Glutamatergic neuron (in vitro differentiated cells): ENCODE measurements around the gene TMEM186. TPM values are rescaled to one million over a fixed set of nuclear protein-coding genes. Genes with fewer than 3 reads are reported as not detected.

Source experiments
- DNase-seq: peaks from one replicate; pipeline ENCODE4 v3.0.0; 2022
- H3K27ac Mint-ChIP-seq: one replicate; pipeline ENCODE4 v1.8.0; 2020; ENCODE audit warnings: mild to moderate bottlenecking, mixed read lengths, inconsistent platforms; ENCODE audit not compliant: unreplicated experiment
- H3K27me3 Mint-ChIP-seq: one replicate; pipeline ENCODE4 v1.8.0; 2020; ENCODE audit warnings: mild to moderate bottlenecking, moderate library complexity, mixed read lengths, inconsistent platforms; ENCODE audit not compliant: unreplicated experiment
- H3K36me3 Mint-ChIP-seq: one replicate; pipeline ENCODE4 v1.8.0; 2020; ENCODE audit warnings: mild to moderate bottlenecking, mixed read lengths, inconsistent platforms; ENCODE audit not compliant: unreplicated experiment
- H3K4me1 Mint-ChIP-seq: one replicate; pipeline ENCODE4 v1.8.0; 2020; ENCODE audit warnings: mild to moderate bottlenecking, low read depth, mixed read lengths, inconsistent platforms; ENCODE audit not compliant: unreplicated experiment
- H3K4me3 Mint-ChIP-seq: one replicate; pipeline ENCODE4 v1.8.0; 2020; ENCODE audit warnings: mild to moderate bottlenecking, mixed read lengths, inconsistent platforms; ENCODE audit not compliant: unreplicated experiment
- H3K9me3 Mint-ChIP-seq: one replicate; pipeline ENCODE4 v1.8.0; 2020; ENCODE audit warnings: mild to moderate bottlenecking, moderate library complexity, mixed read lengths, inconsistent platforms; ENCODE audit not compliant: unreplicated experiment
- CTCF ChIP-seq: fragments of 200-600 bp; sonication (generic); IDR thresholded peaks from one replicate; pipeline ENCODE4 v1.5.0; 2021; ENCODE audit not compliant: partially characterized antibody, unreplicated experiment
- total RNA-seq: library from RNA; stranded (reverse); fragmentation: NEBNext Ultra II Directional; extraction: Animal tissue kit (Norgen Biotek cat#: 25700); gene quantifications from one replicate; pipeline ENCODE4 v1.2.1, GENCODE V29; 2021; ENCODE audit not compliant: unreplicated experiment

The TMEM186 gene
- total RNA-seq, 1 donor from 2014 or later = 7.3 TPM

DNA sequence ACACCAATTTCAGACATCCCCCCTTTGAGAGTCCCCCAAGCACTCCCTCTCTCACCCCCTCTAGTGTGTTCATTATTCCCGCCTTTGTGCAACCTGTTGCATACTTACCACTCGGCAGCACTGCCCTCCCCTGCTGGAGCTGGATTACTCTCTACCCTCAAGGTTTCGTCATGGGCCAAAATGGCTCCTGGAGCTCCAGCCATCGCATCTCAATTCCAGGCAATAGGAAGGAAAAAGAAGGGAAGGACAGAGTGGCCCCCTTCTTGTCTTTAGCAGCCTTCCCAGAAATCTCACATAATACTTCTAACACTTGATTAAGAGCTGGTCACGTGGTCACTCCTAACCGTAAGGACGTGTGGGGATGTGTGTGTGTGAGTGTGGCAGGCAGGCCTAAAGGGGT, 20.2 kb downstream of the TMEM186 start:
- no peak for DNase-seq
- H3K9me3 Mint-ChIP-seq = no peaks in the 10 kb centered on the region
- H3K27me3 Mint-ChIP-seq = peaks cover 2% of the 10 kb centered on the region
- no peak overlapping the region for H3K4me3 Mint-ChIP-seq
- no peak overlapping the region for H3K27ac Mint-ChIP-seq
- no peak for TF ChIP-seq CTCF
- H3K36me3 Mint-ChIP-seq = peaks cover 4% of the 10 kb centered on the region
- H3K4me1 Mint-ChIP-seq = no peaks in the 10 kb centered on the region

DNA sequence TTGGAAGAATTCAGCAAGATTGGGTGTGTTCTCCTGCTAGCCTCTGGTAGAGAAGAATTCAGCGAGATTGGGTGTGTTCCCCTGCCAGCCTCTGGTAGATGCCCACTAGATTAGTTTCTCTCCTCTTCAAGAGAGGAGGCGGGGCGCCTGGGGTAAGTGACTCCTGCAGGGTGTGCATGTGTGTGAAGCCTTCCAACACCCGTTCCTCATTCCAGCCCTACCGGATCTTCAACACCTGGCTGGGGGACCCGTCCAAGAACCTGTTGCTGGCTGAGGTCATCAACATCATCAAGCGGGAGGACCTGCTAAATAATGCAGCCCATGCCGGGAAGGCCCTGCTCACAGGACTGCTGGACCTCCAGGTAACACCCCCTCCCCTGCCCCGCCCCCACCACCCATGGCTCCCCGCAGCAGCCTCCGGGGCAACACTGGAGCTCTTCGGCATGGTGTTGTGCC, 21.3 kb downstream of the TMEM186 start:
- no peak overlapping the region for H3K4me3 Mint-ChIP-seq
- DNase-seq = no peak
- no peaks in the 10 kb centered on the region for H3K4me1 Mint-ChIP-seq
- peaks cover 2% of the 10 kb centered on the region for H3K27me3 Mint-ChIP-seq
- peaks cover 4% of the 10 kb centered on the region for H3K36me3 Mint-ChIP-seq
- H3K9me3 Mint-ChIP-seq = no peaks in the 10 kb centered on the region
- TF ChIP-seq CTCF = no peak
- H3K27ac Mint-ChIP-seq = no peak overlapping the region

- Mint-ChIP-seq H3K27me3 (peaks cover 2% of the 10 kb centered on the region), H3K36me3 (peaks cover 4% of the 10 kb centered on the region), H3K9me3 (no peaks in the 10 kb centered on the region), H3K4me1 (no peaks in the 10 kb centered on the region), H3K4me3 (no peak overlapping the region), H3K27ac (no peak overlapping the region)
- no peak for DNase-seq
- TF ChIP-seq CTCF = no peak
These were observed 22.1 kb downstream of the TMEM186 start for GRCh38 chr16:8775359-8775758.

- Mint-ChIP-seq H3K27ac (no peak overlapping the region), H3K4me1 (no peaks in the 10 kb centered on the region), H3K27me3 (peaks cover 2% of the 10 kb centered on the region), H3K36me3 (peaks cover 4% of the 10 kb centered on the region), H3K9me3 (no peaks in the 10 kb centered on the region), H3K4me3 (no peak overlapping the region)
- TF ChIP-seq CTCF = no peak
- DNase-seq = no peak
These were observed 23.2 kb downstream of the TMEM186 start for GRCh38 chr16:8774208-8774607.

GRCh38 chr16:8773537-8773936, 23.9 kb downstream of the TMEM186 start:
- H3K27ac Mint-ChIP-seq = no peak overlapping the region
- no peaks in the 10 kb centered on the region for H3K9me3 Mint-ChIP-seq
- H3K36me3 Mint-ChIP-seq = peaks cover 4% of the 10 kb centered on the region
- no peak for TF ChIP-seq CTCF
- DNase-seq = no peak
- H3K4me1 Mint-ChIP-seq = no peaks in the 10 kb centered on the region
- H3K27me3 Mint-ChIP-seq = peaks cover 2% of the 10 kb centered on the region
- H3K4me3 Mint-ChIP-seq = no peak overlapping the region
